PFSK-1 (cell line): ENCODE measurements around the gene SPNS1.

Experiments used
- POLR2AphosphoS5 ChIP-seq: IDR thresholded peaks from 2 replicates; pipeline ENCODE4 v1.6.1; 2012; ENCODE audit warnings: low read depth, mild to moderate bottlenecking, control low read depth, low read length, moderate library complexity
- REST ChIP-seq, 2 experiments: IDR thresholded peaks; 2 replicates each; pipeline versions ENCODE4 v1.6.1 to v1.8.0; 2011 to 2012; ENCODE audit warnings: low read depth in 2 of 2, low read length in 2 of 2, control low read depth in 1 of 2, inconsistent platforms in 1 of 2, mild to moderate bottlenecking in 1 of 2, moderate library complexity in 1 of 2; ENCODE audit not compliant: insufficient read depth in 1 of 2
- SIN3A ChIP-seq: IDR thresholded peaks from 2 replicates; pipeline ENCODE4 v1.6.1; 2012; ENCODE audit warnings: mild to moderate bottlenecking, low read length, moderate library complexity, borderline replicate concordance; ENCODE audit not compliant: insufficient read depth
- TAF1 ChIP-seq: IDR thresholded peaks from 2 replicates; pipeline ENCODE4 v1.6.1; 2012; ENCODE audit warnings: low read length, control low read depth, borderline replicate concordance; ENCODE audit not compliant: insufficient read depth

DNA sequence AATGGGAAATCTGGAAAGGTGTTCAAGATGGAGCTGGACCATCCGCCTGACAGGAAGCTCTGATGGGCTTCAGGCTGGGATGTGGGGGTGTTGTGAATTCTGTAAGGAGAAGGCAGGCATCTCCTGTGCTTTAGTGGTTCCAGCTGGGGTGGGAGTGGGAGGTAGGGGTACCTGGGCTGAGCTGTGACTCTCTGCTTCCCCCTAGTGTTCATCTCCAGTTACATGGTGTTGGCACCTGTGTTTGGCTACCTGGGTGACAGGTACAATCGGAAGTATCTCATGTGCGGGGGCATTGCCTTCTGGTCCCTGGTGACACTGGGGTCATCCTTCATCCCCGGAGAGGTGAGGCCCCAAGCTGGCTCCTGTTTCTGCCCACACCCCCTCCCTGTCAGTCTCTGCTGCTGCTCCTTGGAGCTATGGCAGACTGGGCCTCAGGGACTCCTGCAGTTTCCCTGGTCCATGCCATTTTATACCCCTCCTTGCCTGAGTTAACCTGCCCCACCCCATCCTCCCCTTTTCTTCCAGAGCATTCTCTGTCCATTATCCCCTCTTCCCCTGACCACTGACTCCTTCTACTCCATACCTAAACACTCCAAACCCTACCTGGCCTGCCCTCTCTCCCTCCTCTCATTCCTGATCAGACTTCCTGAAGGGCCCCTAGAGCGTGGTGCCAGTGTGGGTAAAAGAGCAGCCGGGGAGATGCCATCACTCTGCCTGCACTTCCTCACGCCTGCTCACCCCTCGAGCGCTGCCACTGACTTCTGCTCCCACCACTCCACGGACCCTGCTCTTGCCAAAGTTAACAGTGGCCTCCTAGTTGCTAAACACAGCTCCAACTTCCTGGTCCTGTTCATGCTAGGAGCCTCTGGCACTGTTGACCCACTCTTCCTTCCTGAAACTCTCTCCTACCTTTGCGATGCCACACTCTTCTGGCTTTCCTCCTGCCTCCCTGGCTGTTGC lies 3.4 kb downstream of the SPNS1 start:
- no peak for TF ChIP-seq POLR2AphosphoS5
- no peak for TF ChIP-seq REST (IDR thresholded peaks at IDR 0.05; ENCODE audit: insufficient read depth in 1 of 2, low read depth in 2 of 2, low read length in 2 of 2)
- TF ChIP-seq TAF1: no peak
- TF ChIP-seq SIN3A: no peak
